HPDE6-E6E7 (cell line): Measurements from ENCODE around the gene HDGFL2.
"Not testable (repeated sequence)": the region's sequence is repeated elsewhere in the genome, so short reads cannot be mapped to it uniquely, and the experiment has no call there.

Experiments
- DNase-seq: peaks from one replicate; pipeline ENCODE4 v3.0.0; 2011; ENCODE audit warnings: missing footprints; ENCODE audit errors: extremely low spot score

HDGFL2 gene

GRCh38 chr19:4516199-4516938 is 44.3 kb downstream of the HDGFL2 start:
- no peak for DNase-seq

GRCh38 chr19:4516939-4517300 is 44.8 kb downstream of the HDGFL2 start:
- DNase-seq: no peak

DNA sequence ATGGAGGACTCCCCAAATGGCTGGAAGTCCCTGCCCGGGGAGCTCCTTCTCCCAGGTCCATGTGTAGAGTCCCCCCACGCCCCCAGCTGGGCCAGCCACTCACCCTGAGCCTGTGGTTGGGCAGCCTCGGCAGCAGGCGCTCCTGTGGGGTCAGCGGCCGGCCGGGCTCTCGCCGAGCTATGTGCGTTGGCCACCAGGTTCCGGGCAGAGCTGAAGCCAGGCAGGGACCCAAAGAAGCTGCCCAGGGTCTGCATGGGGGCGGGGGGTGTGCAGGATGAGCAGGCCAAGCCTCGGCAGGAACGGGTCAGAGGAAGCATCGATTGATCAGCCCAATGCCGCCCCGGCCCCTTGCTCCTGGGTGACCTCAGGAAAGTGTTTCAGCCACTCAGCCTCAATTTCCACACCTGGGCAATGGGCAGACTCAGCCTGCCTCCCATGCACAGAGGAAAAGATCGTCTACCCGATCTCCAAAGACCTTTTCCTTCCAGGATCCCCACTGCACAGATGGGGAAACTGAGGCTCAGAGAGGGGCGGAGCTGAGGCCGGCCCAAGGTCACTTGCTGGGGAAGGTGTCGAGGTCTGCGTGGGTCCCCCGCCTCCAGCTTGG is 45.5 kb downstream of the HDGFL2 start:
- DNase-seq: no peak

- DNase-seq: no peak
Measured at GRCh38 chr19:4518345-4519171, 46.5 kb downstream of the HDGFL2 start, which contains the start of gene PLIN4. Gene PLIN4, minus strand, starts transcription at chr19:4518486. Its CDS starts 214 bp downstream, at chr19:4518272.

DNA sequence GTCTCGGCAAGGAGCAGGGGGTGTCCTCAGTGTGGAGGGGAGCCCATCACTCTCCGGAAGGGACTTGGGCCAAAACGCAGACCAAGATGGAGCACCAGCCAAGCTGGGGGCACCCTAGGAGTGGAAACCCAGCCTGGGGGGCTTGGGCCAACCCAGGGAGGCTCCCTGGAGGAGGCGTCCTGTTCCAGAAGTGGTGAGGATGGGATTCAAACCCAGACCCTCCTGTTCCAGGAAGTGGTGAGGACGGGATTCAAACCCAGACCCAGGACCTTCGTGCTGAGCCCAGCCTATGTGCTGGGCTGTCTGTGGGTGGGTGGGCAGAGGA is 47.0 kb downstream of the HDGFL2 start:
- DNase-seq: no peak

DNA sequence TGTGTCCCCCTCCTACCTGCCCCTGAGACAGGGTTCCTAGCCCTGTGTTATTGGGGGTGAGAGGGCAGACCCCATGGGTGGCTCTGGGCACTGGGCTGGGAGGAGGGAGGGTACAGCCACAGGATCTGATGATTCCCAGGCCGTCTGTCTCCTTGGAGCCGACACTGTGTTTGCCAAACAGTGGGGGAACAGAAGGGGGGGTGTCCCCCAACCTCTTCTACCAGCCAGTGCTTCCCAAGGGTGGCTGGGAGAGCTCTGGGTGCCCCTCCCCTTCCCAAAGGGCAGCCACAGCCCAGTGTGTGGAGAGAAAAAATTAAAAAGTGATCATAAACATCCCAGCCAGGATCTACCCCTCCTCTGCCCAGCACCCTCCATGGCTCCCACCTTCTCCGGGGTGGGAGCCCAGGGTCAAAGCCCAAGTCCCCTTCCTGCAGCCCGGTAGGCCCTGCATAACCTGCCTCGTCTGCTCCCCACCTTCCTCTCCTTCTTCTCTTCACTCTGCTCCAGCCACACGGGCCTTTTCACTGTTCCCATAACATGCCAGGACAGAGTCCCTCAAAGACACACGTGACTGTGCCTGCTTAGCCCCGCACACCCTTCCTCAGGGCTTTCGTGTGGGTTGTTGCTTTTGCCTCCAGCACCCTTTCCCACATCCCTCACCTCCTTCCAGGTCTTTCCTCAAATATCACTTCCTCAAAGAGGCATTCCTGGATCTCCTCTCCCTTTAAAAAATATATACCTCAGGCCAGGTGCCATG is 47.6 kb downstream of the HDGFL2 start:
- no peak for DNase-seq

DNA sequence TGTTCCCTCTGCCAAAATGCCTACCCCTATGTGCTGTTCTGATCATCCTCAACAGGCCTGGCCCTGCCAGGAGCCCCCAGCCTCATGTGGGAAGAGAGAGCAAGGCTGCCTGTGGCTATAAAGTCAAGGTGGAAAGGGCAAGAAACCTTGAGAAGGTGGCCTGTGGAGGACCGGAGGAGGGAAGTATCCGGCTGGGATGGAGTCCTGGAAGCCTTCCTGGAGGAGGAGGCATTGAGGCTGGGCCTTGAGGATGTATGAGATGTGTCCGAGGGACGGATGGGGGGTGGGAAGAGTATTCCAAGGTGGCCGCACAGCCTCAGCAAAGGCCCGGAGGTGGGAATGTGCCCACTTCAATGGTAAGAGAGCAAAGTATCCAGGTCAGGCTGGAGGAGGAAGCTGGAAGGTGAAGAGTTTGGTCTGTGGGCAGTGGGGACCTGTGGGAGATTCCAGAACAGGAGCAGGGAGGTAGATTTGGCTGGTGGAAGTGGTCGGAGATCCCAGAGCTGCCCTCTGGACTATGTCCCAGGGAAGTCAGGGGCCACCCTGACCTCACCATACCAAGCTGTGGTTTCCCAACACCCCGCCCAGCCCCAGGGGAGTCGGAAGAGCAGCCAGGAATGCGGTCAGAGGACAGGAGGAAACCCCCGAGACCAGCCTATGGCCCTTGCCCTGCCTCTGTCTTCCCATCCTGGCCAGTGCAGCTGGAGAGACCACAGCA is 49.2 kb downstream of the HDGFL2 start:
- DNase-seq: no peak

DNA sequence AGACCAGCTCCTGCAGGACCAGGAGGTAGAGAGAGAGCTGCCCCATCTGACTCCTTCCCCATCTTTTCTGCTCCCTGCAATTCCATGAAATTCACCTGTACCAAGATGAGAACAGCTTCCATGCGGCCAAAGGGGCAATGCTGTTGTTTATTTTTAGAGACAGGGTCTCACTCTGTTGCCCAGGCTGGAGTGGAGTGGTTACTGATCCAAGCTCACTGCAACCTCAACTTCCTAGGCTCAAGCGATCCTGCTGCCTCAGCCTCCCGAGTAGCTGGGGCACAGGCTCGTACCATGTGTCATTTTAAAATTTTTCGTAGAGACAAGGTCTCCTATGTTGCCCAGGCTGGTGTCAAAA is 49.8 kb downstream of the HDGFL2 start:
- no peak for DNase-seq

DNA sequence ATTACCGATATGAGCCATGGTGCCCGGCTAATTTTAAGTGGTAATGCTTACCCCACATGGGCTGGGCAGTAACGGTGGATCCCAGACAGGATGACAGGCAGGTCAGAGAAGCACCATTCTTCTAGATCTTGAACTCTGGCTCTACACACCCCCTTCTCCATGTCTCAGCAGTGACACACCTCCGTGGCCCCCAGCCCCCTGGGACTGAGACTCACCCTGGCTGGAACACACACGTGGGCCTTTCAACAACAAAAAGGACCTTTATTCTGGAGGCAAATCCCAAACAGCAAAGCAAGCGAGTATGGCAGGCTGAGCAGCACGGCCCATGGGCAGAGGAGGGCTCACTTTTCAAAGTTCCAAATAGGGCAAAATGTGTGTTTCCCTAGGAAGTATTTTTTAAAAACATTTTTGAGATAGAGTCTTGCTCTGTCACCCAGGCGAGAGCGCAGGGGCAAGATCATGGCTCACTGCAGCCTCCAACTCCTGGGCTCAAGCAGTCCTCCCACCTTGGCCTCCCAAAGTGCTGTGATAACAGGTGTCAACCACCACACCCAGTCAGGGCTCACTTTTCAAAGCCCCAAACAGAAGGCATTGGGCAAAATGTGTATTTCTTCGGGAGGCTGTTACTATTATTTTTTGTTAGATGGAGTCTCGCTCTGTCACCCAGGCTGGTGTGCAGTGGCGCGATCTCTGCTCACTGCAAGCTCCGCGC is 50.4 kb downstream of the HDGFL2 start:
- DNase-seq: no peak

GRCh38 chr19:4523306-4524110 is 51.4 kb downstream of the HDGFL2 start:
- DNase-seq: no peak

DNA sequence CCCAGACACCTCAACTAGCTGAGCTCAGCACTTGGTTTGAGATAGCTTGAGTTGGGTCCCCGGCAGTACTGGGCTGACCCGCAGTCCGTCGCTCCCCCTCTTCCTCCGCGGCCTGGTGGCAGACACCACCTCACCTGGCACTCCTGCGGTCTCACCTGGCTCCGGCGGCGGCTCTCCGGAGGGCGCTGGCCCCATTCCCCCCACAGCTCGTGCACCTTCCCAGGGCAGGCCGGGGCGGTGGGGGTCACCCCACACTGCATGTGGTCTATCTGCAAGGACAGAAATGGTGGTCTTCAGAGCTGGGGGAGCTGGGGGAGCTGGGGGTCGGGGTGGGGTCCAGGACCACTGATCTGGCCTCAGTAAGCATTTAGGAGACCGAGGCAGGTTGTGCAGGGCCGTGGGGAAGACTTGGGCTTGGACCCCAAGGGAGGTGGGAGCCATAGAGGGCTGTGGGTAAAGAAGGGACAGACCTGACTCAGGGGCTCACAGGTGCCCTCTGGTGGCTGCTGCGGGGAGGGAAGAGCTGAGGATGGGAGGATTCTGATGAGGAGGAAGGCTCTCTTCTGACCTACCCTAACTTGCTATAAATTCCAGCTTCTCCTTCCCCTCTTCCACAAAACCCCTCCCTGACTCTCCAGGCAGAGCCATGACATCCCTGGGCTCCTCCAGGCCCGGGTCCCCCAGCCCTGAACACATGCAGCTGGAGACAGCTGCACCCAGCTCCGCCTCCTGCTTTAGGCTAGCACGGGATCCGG is 52.9 kb downstream of the HDGFL2 start:
- DNase-seq: no peak

- DNase-seq: no peak
Measured at GRCh38 chr19:4525563-4526002, 53.5 kb downstream of the HDGFL2 start.

GRCh38 chr19:4527377-4527776 is 55.3 kb downstream of the HDGFL2 start:
- DNase-seq: not testable (repeated sequence)

DNA sequence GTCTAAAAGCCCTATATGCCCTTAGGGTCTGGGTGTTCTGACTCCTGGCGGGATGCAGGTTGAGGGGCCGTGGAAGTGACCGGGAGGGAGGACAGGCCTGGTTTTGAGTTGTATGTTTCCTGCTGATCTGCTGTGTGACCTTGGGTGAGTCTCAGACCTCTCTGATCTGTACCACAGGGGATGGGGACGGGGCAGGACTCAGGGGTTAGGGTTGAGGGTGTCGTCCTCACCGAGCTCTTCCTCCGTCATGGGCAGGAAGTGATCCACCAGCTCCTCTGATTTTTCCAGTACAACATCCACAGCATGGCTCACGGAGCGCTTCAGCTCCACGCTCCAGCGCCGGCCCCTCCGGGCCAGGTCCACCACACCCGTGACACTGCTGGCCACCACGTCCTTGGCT is 56.7 kb downstream of the HDGFL2 start:
- DNase-seq: no peak

DNA sequence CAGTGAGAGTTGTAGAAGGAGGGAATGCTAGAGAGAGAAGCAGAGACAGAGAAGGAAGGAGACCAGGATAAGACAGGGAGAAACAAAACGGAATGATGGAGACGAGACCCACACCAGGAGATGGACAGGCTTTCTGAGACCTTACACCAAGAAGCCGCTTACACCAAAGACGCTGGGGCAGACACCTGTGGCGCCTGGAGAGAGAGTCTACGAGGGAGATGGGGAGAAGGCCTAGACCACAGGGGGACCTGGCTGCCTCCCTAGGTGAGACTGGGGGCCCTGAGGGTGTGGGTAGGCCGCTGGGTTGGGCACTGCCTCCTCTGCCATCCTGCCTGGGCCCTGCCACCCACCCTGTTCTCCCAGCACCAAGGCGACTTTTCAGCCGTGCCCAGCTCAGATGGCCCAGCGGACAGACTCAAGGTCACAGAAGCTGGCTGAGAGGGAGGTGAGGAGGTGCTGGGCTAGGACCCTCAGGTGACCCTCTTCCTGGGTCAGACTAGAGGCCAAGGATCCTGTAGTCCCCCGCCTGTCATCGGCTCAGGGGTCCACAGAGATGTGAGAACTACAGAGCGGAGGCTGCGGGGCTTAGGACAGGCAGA is 57.9 kb downstream of the HDGFL2 start:
- DNase-seq: no peak

DNA sequence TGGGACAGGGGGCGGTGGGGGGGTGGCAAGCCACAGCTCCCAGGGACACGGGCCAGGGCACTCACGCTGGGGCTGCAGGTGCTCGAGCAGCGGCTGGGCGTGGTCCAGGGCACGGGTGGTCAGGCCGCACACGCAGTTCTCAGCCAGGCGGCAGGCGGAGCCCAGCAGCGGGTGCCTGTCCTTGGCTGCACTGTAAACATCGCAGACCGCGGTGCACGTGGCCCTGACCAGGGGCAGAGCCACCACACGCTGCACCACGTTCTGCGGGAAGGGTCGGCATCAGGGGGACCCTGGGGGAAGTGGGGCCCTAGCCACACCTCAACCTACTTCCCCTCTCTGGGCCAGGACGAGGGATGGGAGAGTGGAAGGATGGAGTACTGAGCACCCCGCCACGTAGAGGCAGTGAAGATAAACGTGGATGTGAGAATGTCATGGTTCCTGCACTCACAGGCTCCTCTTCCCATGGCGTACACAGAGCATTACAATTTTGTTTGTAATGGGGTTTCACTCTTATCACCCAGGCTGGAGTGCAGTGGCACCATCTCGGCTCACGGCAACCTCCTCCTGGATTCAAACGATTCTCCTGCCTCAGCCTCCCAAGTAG is 59.6 kb downstream of the HDGFL2 start:
- DNase-seq: no peak

DNA sequence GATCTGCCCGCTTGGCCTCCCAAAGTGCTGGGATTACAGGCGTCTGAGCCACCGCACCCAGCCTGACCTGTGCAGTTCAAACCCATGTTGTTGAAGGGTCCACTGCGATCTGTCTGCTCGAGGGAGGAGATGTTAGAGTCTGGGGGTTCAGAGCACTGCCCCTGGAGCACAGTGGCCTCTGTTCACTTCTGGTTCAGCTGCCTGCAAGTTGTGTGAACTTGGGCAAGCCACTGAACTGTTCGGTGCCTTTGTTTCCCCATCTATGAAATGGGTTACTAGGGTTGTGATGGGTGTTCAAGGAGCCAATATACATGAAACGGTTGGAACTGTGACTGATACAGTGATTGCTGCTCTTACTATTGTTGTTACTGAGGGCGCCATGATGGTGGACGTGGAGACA is 61.2 kb downstream of the HDGFL2 start:
- DNase-seq: no peak

- no peak for DNase-seq
Measured at GRCh38 chr19:4533835-4534424, 61.8 kb downstream of the HDGFL2 start.
